ENCODE results near the gene PFN2. TPM values are rescaled to one million over a fixed set of nuclear protein-coding genes. Genes with fewer than 3 reads are reported as not detected.
"Not testable (repeated sequence)": the region's sequence is repeated elsewhere in the genome, so short reads cannot be mapped to it uniquely, and the experiment has no call there.

Gene PFN2, protein sequence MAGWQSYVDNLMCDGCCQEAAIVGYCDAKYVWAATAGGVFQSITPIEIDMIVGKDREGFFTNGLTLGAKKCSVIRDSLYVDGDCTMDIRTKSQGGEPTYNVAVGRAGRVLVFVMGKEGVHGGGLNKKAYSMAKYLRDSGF
- 1 to 10 TPM; 3.9 to 4.2 TPM for total RNA-seq

DNA sequence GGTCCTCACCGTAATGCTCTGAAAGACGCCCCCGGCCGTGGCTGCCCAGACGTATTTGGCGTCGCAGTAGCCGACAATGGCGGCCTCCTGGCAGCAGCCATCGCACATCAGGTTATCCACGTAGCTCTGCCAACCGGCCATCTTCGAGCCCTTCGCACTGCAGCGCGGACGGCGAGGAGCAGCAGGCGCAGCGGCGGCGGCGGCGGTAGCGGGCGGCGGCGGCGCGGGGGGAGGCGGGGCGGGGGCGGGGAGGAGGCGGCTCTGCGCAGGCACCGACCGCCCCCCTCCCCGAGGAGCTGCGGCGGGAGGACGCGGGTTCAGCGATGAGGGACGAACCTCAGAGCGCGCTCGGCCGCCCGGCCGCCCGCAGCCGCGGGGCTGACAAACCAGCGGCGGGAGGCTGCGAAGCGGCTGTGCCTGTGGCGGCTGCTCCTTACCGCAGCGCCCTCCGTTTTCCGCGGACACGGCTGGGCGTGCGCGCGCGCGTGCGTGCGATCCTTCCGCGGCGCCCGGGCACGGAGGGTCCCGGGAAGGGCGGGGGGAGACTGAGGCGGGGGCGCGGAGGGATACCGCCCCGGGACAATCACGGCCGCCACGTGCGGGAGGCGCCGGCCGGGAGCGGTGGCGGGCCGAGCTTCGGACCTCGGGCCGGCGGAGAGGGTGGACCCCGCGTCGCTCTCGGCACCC, at the start of gene PFN2:
Gene PFN2 (minus strand): TSS at position 180 of the 687 bp plus-strand sequence. CDS start 39 bp downstream, at position 141.
- ChIA-PET POLR2A (no interaction called here), CTCF (interaction anchor here (0.9 kb wide), 1 partner anchor 35 kb away, joined by 3 read pairs; no protein-coding TSS in a partner anchor)

GRCh38 chr3:150015901-150016300, 45.2 kb upstream of the PFN2 start:
- CTCF ChIA-PET: no interaction called here

DNA sequence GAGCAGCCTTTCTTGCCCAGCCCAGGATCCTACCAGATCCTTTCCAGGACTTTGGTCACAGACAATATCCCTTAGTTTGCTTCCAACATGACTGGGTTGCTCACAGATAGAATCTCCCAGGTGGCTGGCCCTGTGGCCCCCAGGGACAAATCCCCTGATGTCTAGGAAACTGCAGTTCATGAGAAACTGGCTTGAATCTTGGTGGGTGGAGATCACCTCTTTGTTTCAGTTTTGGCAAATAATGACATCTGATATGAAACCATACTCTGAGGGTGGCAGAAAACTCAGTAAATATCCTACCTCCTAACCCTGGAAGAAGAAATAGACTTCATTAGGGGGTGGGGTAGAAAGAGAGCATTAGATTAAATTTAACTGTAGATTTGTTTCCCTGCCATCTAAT, 44.1 kb upstream of the PFN2 start:
- CTCF ChIA-PET: no interaction called here
- POLR2A ChIA-PET: no interaction called here

More at GRCh38 chr3:150015901-150016300, 45.2 kb upstream of the PFN2 start:
- POLR2A ChIA-PET: no interaction called here

DNA sequence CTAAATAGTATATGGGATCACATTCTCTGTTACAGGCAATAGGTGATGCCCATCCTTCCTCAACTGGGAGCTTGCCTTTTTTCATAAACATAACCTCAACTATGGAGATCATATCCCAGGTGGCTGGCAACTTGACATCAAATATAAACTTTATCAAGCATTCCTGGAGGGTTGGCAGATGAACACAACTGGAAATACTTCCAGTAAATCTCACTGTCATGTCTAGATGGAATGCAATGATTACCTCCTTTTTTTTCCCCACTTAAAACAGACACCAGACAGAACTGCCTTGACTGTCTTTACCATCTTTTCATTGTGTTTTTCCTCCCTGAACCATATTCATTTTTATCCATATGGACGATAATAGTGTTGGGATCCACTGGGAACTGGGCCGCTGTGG, 43.1 kb upstream of the PFN2 start:
- ChIA-PET CTCF (no interaction called here), POLR2A (no interaction called here)

- POLR2A ChIA-PET: no interaction called here
- CTCF ChIA-PET: no interaction called here
Observed at GRCh38 chr3:150006794-150007193, 36.1 kb upstream of the PFN2 start.

GRCh38 chr3:150005243-150006112, 34.8 kb upstream of the PFN2 start:
- CTCF ChIA-PET: no interaction called here
- POLR2A ChIA-PET: no interaction called here

GRCh38 chr3:150000641-150001040, 29.9 kb upstream of the PFN2 start:
- ChIA-PET POLR2A (no interaction called here), CTCF (no interaction called here)

DNA sequence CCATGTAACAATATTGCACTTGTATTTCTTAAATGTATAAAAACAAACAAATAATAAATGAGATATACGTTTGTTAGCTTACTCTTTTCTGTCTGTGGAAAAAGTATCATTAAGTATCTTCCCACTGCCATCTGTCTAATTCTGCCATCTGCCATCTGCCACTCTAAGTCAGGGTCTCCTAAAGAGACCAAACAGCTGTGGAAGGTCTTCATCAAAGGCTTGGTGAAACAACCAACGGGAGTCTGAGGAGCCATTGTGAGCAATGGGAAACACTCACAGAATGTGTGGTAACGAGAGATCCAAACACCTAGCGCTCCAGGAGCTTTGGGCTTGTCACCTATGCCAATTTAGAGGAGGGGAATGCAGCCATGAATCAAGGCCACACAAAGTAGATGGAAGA, 28.7 kb upstream of the PFN2 start:
- POLR2A ChIA-PET: no interaction called here

DNA sequence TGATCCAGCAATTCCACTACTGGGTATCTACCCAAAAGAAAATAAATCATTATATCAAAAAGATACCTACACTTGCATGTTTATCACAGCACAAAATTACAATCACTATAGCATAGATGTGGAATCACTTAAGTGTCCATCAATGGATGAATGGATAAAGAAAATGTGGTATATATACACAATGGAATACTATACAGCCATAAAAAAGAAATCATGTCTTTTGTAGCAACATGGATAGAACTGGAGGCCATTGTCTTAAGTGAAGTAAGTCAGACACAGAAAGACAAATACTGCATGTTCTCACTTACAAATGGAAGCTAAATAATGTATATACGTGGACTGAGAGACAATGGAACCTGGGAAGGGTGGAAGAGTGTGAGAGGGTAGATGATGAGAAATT, 28.3 kb upstream of the PFN2 start:
- ChIA-PET CTCF (no interaction called here), POLR2A (no interaction called here)

More for the DNA sequence above, 28.7 kb upstream of the PFN2 start:
- CTCF ChIA-PET: no interaction called here

DNA sequence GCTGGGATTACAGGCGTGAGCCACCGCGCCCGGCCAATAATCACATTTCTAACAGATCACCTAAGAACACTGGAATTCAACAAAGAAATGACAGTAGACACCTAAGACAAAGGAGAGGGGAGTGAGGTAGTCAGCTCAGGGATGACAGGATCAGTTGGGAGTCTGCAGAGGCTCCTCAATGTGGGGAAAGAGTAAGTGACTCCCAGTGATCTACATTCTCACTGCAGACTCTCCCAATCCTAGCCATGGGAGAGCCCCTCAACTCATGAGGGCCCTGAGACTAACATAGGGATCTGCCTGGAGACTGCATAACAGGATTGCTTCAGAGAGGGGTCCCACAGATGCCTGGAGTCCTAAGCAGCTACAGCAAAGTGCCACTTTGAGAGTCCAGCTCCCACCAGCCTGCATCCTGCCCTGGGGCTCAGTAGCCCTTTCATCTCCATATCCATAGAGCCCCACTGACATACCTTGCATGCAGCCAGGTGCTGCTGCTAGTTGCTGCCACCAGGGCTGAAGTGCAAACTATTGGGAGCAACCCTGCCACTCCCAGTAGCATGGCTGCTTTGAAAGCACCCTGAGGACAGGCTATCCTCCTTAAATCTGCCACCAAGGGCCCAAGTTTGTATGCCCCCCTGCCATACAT, 21.8 kb upstream of the PFN2 start:
- ChIA-PET CTCF (no interaction called here), POLR2A (no interaction called here)

- ChIA-PET POLR2A (no interaction called here), CTCF (no interaction called here)
Observed at GRCh38 chr3:149990423-149990948, 19.8 kb upstream of the PFN2 start.

DNA sequence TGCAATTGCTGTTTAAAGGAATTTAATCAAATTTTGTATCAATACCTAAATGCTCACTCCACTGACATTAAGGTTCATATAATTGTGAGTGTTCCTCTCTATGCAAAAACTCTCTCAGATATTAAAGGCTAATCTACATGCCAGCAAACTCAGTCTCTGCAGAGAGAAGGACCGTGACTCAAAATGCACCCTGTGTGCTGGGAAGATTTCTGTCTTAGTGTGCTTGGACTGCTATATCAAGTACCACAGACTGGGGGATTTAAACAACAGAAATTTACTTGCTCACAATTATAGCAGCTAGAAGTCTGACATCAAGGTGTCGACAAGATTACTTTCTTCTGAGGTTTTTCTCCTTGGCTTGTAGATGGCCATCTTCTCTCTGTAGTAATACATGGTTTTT, 18.6 kb upstream of the PFN2 start:
- CTCF ChIA-PET: no interaction called here
- POLR2A ChIA-PET: no interaction called here

- CTCF ChIA-PET: no interaction called here
- POLR2A ChIA-PET: no interaction called here
Observed at GRCh38 chr3:149983628-149984027, 12.9 kb upstream of the PFN2 start.

- CTCF ChIA-PET: not testable (repeated sequence)
Observed at GRCh38 chr3:149983053-149983452, 12.4 kb upstream of the PFN2 start.

GRCh38 chr3:149981979-149982378, 11.3 kb upstream of the PFN2 start:
- POLR2A ChIA-PET, CTCF ChIA-PET: not testable (repeated sequence)

More at GRCh38 chr3:149983053-149983452, 12.4 kb upstream of the PFN2 start:
- POLR2A ChIA-PET: not testable (repeated sequence)

GRCh38 chr3:149977386-149977785, 6.7 kb upstream of the PFN2 start:
- CTCF ChIA-PET: no interaction called here
- POLR2A ChIA-PET: no interaction called here

- CTCF ChIA-PET: no interaction called here
- POLR2A ChIA-PET: no interaction called here
Observed at GRCh38 chr3:149975919-149976318, 5.2 kb upstream of the PFN2 start.

- ChIA-PET CTCF (interaction anchor here (0.9 kb wide), 1 partner anchor 35 kb away, joined by 3 read pairs; no protein-coding TSS in a partner anchor), POLR2A (no interaction called here)
Observed at GRCh38 chr3:149971403-149972075, 844 bp upstream of the PFN2 start.

- POLR2A ChIA-PET: interaction anchor here (0.9 kb wide), 1 partner anchor 13 kb away, joined by 4 read pairs; no protein-coding TSS in a partner anchor
Observed at GRCh38 chr3:149969940-149970715, 567 bp downstream of the PFN2 start.

More at GRCh38 chr3:149969940-149970715, 567 bp downstream of the PFN2 start:
- CTCF ChIA-PET: interaction anchor here (1.6 kb wide), 1 partner anchor 214 kb away, joined by 7 read pairs; no protein-coding TSS in a partner anchor
